A549 (cell line): ENCODE data around the gene HINFP. TPM values are rescaled to one million over a fixed set of nuclear protein-coding genes. Genes with fewer than 3 reads are reported as not detected.
"Not testable (repeated sequence)": the region's sequence is repeated elsewhere in the genome, so short reads cannot be mapped to it uniquely, and the experiment has no call there.

Experiments
- ATAC-seq, 2 experiments: fragments of 200-7000 bp in 1 of 2; fragments of >200 bp in 1 of 2; cut with Nextera tagmentation in 1 of 2; cut with Tn5 transposase in 1 of 2; 3 replicates each; pipeline versions ENCODE4 v1.8.0 to v1.9.1; 2018 to 2020; ENCODE audit warnings: mild to moderate bottlenecking in 1 of 2, moderate library complexity in 1 of 2
- CTCF ChIA-PET: fragments of 300-600 bp; sonication (Branson Sonifier 250); formaldehyde crosslinking; extraction: SDS; loops from one replicate; lab custom pipeline; 2021; ENCODE audit warnings: antibody characterized with exemption, inconsistent platforms; lab: Yijun Ruan, JAX
- POLR2A ChIA-PET: fragments of 350-600 bp; formaldehyde crosslinking; extraction: SDS; loops from one replicate; lab custom pipeline; 2021; ENCODE audit warnings: antibody characterized with exemption, inconsistent platforms; lab: Yijun Ruan, JAX
- DNase-seq, 2 experiments: peaks; one replicate each; pipeline versions ENCODE4 v3.0.0 to v3.0.0-alpha.2; 2011 to 2016; ENCODE audit warnings: low read depth in 1 of 2, low spot score in 1 of 2
- FAIRE-seq: peaks from 2 replicates; lab custom pipeline; 2011; peaks lifted over from hg19 to GRCh38; lab: Jason Lieb, UNC
- H3K27ac ChIP-seq, 2 experiments: fragments of >200 bp; sonication (Bioruptor Twin); formaldehyde crosslinking; 3 replicates each; pipeline ENCODE4 v1.5.1; 2016 to 2017
- H3K4me1 ChIP-seq: fragments of >200 bp; sonication (Bioruptor Twin); formaldehyde crosslinking; 3 replicates; pipeline ENCODE4 v1.6.1; 2016
- H3K4me2 ChIP-seq: fragments of >200 bp; sonication (Bioruptor Twin); formaldehyde crosslinking; 3 replicates; pipeline ENCODE4 v1.6.1; 2016
- H3K4me3 ChIP-seq: fragments of >200 bp; sonication (Bioruptor Twin); formaldehyde crosslinking; 3 replicates; pipeline ENCODE4 v1.5.1; 2016
- H3K9me3 ChIP-seq: fragments of >200 bp; sonication (Bioruptor Twin); formaldehyde crosslinking; 3 replicates; pipeline ENCODE4 v1.6.1; 2016
- CBX2 ChIP-seq: fragments of 200-600 bp; sonication (generic); IDR thresholded peaks from 2 replicates; pipeline ENCODE4 v1.6.1; 2016; ENCODE audit warnings: low read depth, mild to moderate bottlenecking, borderline replicate concordance
- CHD2 ChIP-seq: fragments of 150-350 bp; IDR thresholded peaks from 2 replicates; pipeline ENCODE4 v1.6.1; 2014; ENCODE audit warnings: low read length; ENCODE audit not compliant: partially characterized antibody
- CHD4 ChIP-seq: fragments of 200-600 bp; sonication (generic); IDR thresholded peaks from 2 replicates; pipeline ENCODE4 v1.6.1; 2016; ENCODE audit warnings: antibody characterized with exemption, mild to moderate bottlenecking, borderline replicate concordance
- EP300 ChIP-seq, 2 experiments: fragments of >200 bp; sonication (Bioruptor Twin); formaldehyde crosslinking; IDR thresholded peaks; 2 replicates in 1 of 2; 3 replicates in 1 of 2; pipeline ENCODE4 v1.6.1; 2016 to 2017
- ESRRA ChIP-seq: fragments of 150-350 bp; IDR thresholded peaks from 2 replicates; pipeline ENCODE4 v1.6.1; 2014; ENCODE audit warnings: mild to moderate bottlenecking, low read length, borderline replicate concordance
- FOSB ChIP-seq: fragments of 250-450 bp; sonication (Bioruptor Pico); IDR thresholded peaks from 2 replicates; pipeline ENCODE4 v1.5.0; 2020; ENCODE audit warnings: mild to moderate bottlenecking, moderate library complexity
- FOSL2 ChIP-seq, 2 experiments: fragments of 450-650 bp in 1 of 2; fragments of >200 bp in 1 of 2; sonication (Bioruptor Twin) in 1 of 2; formaldehyde crosslinking; IDR thresholded peaks; 2 replicates each; pipeline versions ENCODE4 v1.5.0 to v1.6.1; 2016 to 2020; ENCODE audit warnings: mild to moderate bottlenecking in 1 of 2, moderate library complexity in 1 of 2
- GATA3 ChIP-seq: IDR thresholded peaks from 2 replicates; pipeline ENCODE4 v1.6.1; 2012; ENCODE audit warnings: borderline replicate concordance
- HEYL ChIP-seq: fragments of 250-450 bp; sonication (Bioruptor Pico); IDR thresholded peaks from 2 replicates; pipeline ENCODE4 v1.8.0; 2021; ENCODE audit warnings: mild to moderate bottlenecking, moderate library complexity
- HOXA7 ChIP-seq: fragments of 250-450 bp; sonication (Bioruptor Pico); IDR thresholded peaks from 2 replicates; pipeline ENCODE4 v1.5.0; 2020; ENCODE audit warnings: mild to moderate bottlenecking, moderate library complexity
- HOXB5 ChIP-seq: fragments of 250-450 bp; sonication (Bioruptor Pico); IDR thresholded peaks from 2 replicates; pipeline ENCODE4 v1.5.0; 2020; ENCODE audit warnings: mild to moderate bottlenecking, moderate library complexity
- JUNB ChIP-seq: fragments of >200 bp; sonication (Bioruptor Twin); formaldehyde crosslinking; IDR thresholded peaks from 2 replicates; pipeline ENCODE4 v1.6.1; 2016
- MAFK ChIP-seq: fragments of 450-650 bp; IDR thresholded peaks from 2 replicates; pipeline ENCODE4 v1.6.1; 2014; ENCODE audit not compliant: partially characterized antibody
- MYC ChIP-seq: IDR thresholded peaks from 2 replicates; pipeline ENCODE4 v1.6.1; 2012; ENCODE audit warnings: mild to moderate bottlenecking, inconsistent platforms, low read length, improper control_type of control experiment, borderline replicate concordance
- POLR2A ChIP-seq: IDR thresholded peaks from 2 replicates; pipeline ENCODE4 v1.6.1; 2012; ENCODE audit warnings: mild to moderate bottlenecking, low read length
- RAD21 ChIP-seq, 2 experiments: fragments of >200 bp in 1 of 2; sonication (Bioruptor Twin) in 1 of 2; formaldehyde crosslinking in 1 of 2; IDR thresholded peaks in 1 of 2; conservative IDR thresholded peaks in 1 of 2; 2 replicates in 1 of 2; 3 replicates in 1 of 2; pipeline ENCODE4 v1.6.1; 2012 to 2018; ENCODE audit warnings: inconsistent platforms in 1 of 2
- REST ChIP-seq: fragments of 200-600 bp; sonication (generic); IDR thresholded peaks from 2 replicates; pipeline ENCODE4 v1.6.1; 2016; ENCODE audit warnings: antibody characterized with exemption, mild to moderate bottlenecking, moderate library complexity
- ZC3H11A ChIP-seq: fragments of 450-650 bp; IDR thresholded peaks from 2 replicates; pipeline ENCODE4 v1.6.1; 2014; ENCODE audit warnings: antibody characterized with exemption, mild to moderate bottlenecking
- ZFP36 ChIP-seq: fragments of 450-650 bp; IDR thresholded peaks from 2 replicates; pipeline ENCODE4 v1.6.1; 2014; ENCODE audit warnings: borderline replicate concordance; ENCODE audit not compliant: partially characterized antibody
- ZSCAN20 ChIP-seq: fragments of 250-450 bp; sonication (Bioruptor Pico); IDR thresholded peaks from 2 replicates; pipeline ENCODE4 v1.8.0; 2022; ENCODE audit warnings: mild to moderate bottlenecking, moderate library complexity
- WGBS: methylation state at CpG from one replicate; pipeline ENCODE4 v1.1.6; 2017; ENCODE audit errors: missing lambda C conversion rate; 5-methylcytosine and 5-hydroxymethylcytosine counted together
- polyA plus RNA-seq, 4 experiments: library from polyadenylated mRNA; depleted of rRNA in 3 of 4; stranded (reverse); fragments of >200 nt; fragmentation: RNase III in 1 of 4; extraction: RNeasy Plus Mini Kit Qiagen cat#74134 plus additional on column Dnase treatment in 1 of 4; gene quantifications; 2 replicates in 3 of 4; 3 replicates in 1 of 4; pipeline ENCODE4 v1.2.3, GENCODE V29; 2011 to 2017
- TF ChIP-seq, protein P1 (sequence below): IDR thresholded peaks from 2 replicates; pipeline ENCODE4 v1.6.1; 2012; ENCODE audit warnings: low read depth, borderline replicate concordance
- TF ChIP-seq, protein P2 (sequence below): fragments of 450-650 bp; IDR thresholded peaks from 2 replicates; pipeline ENCODE4 v1.6.1; 2014; ENCODE audit warnings: antibody characterized with exemption

Gene HINFP
- polyA plus RNA-seq, 2 of the 4 experiments (the other 2 are of a cell fraction), result 10.0 to 13.0 TPM

DNA sequence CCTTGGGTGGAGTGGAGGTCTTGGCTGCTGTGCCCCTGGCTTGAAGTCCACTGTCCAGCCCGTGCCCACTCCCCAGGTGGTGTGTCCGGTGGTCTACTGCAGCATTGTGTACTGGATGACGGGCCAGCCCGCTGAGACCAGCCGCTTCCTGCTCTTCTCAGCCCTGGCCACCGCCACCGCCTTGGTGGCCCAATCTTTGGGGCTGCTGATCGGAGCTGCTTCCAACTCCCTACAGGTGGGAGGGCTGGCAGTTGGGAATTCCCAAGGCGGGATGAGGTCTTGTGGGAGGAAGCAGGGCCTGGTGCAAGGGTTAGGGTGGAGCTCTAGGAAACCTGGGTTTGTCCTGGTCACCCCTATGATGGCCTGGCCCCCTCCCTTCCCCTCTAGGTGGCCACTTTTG lies 38.8 kb downstream of the HINFP start (continued):
- TF ChIP-seq RAD21 (conservative IDR thresholded peaks at IDR 0.05 in 1 of 2, IDR thresholded peaks at IDR 0.05 in 1 of 2), result no peak

GRCh38 chr11:119161871-119162270 lies 40.5 kb downstream of the HINFP start:
- H3K27ac ChIP-seq, result no peak overlapping the region
- TF ChIP-seq ZSCAN20 (no peak), GATA3 (no peak), EP300 (IDR thresholded peaks at IDR 0.05) (no peak), HEYL (no peak), FOSB (no peak), ESRRA (no peak), ZC3H11A (no peak), POLR2A (no peak), CHD2 (no peak), CBX2 (no peak), HOXA7 (CRISPR knock-in tag) (no peak), MYC (no peak), CHD4 (no peak), MAFK (no peak), REST (no peak), JUNB (no peak), HOXB5 (no peak), ZFP36 (no peak)
- TF ChIP-seq, protein P1, sequence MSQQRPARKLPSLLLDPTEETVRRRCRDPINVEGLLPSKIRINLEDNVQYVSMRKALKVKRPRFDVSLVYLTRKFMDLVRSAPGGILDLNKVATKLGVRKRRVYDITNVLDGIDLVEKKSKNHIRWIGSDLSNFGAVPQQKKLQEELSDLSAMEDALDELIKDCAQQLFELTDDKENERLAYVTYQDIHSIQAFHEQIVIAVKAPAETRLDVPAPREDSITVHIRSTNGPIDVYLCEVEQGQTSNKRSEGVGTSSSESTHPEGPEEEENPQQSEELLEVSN, result no peak
- TF ChIP-seq, protein P2, sequence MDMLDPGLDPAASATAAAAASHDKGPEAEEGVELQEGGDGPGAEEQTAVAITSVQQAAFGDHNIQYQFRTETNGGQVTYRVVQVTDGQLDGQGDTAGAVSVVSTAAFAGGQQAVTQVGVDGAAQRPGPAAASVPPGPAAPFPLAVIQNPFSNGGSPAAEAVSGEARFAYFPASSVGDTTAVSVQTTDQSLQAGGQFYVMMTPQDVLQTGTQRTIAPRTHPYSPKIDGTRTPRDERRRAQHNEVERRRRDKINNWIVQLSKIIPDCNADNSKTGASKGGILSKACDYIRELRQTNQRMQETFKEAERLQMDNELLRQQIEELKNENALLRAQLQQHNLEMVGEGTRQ, result no peak
- DNase-seq, result no peak
- no peak overlapping the region for H3K4me3 ChIP-seq
- no peak overlapping the region for H3K4me2 ChIP-seq
- CTCF ChIA-PET, result no interaction called here
- ATAC-seq, result no peak
- H3K9me3 ChIP-seq, result no peaks in the 10 kb centered on the region
- POLR2A ChIA-PET, result no interaction called here
- WGBS, result 57% methylated on average over 7 of the region's 8 CpGs
- no peak for FAIRE-seq
- H3K4me1 ChIP-seq, result peaks cover 10% of the 10 kb centered on the region

DNA sequence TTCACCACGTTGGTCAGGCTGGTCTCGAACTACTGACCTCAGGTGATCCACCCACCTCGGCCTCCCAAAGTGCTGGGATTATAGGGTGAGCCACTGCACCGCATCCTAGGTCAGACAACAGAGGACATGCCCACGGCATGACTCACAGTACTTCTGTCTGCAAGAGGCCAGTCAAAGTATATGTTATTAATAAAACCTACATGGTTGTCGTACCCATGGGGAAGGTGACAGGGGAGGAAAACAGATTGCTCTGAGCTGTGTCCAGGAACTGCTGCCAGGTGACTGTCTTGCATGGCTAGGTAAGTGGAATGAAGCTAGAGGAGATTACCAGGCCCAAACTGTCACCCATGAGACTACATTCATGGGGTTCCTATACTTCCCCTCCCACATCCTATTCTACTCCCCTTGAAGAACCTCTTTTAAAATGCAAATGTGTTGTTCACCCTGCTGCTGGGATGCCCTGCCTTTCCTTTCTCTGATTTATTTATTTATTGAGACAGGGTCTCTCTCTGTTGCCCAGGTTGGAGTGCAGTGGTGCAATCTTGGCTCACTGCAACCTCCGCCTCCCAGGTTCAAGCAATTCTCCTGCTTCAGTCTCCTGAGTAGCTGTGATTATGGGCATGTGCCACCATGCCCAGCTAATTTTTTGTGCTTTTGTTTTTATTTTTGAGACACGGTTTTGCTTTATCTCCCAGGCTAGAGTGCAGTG lies 45.1 kb downstream of the HINFP start:
- ATAC-seq, result peak in 1 of 2 experiments; percentile 15; a peak in 2 of 6 replicates
- TF ChIP-seq ESRRA (no peak), FOSL2 (IDR thresholded peaks at IDR 0.05) (no peak), FOSL2 (CRISPR knock-in tag; IDR thresholded peaks at IDR 0.05) (peak; percentile 36)
- peaks cover 16% of the 10 kb centered on the region for H3K4me1 ChIP-seq
- FAIRE-seq, result no peak
- H3K4me2 ChIP-seq, result peak overlapping the region; percentile 47
- no peak overlapping the region for H3K4me3 ChIP-seq
- no peaks in the 10 kb centered on the region for H3K9me3 ChIP-seq
- POLR2A ChIA-PET, result no interaction called here
- WGBS, result 21% methylated on average over 8 of the region's 8 CpGs
- peak; percentile 47 to 66 for DNase-seq
- H3K27ac ChIP-seq, result peak overlapping the region; percentile 30 to 95; a peak in 3 of 6 replicates
- CTCF ChIA-PET, result interaction anchor here (0.6 to 1.8 kb wide), 8 partner anchors 8 to 74 kb away, joined by 3 to 5 read pairs (median 3); partner anchors contain the start of gene DPAGT1

DNA sequence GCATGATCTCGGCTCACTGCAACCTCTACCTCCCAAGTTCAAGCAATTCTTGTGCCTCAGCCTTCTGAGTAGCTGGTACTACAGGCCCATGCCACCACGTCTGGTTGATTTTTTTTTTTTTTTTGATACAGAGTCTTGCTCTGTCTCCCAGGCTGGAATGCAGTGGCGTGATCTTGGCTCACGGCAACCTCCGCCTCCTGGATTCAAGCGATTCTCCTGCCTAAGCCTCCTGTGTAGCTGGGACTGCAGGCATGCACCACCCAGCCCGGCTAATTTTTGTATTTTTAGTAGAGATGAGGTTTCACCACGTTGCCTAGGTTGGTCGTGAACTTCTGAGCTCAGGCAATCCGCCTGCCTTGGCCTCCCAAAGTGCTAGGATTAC lies 45.7 kb downstream of the HINFP start:
- H3K9me3 ChIP-seq, H3K4me2 ChIP-seq, ATAC-seq, DNase-seq, POLR2A ChIA-PET, FAIRE-seq, H3K4me3 ChIP-seq: not testable (repeated sequence)
- 85% methylated on average over 10 of the region's 10 CpGs for WGBS
- CTCF ChIA-PET, result interaction anchor here (0.6 to 1.8 kb wide), 9 partner anchors 9 to 74 kb away, joined by 3 to 6 read pairs (median 3); partner anchors contain the start of gene DPAGT1
- Histone ChIP-seq H3K27ac (peak overlapping the region in 1 of 2 experiments; percentile 95; a peak in 3 of 6 replicates), H3K4me1 (peaks cover 16% of the 10 kb centered on the region)
